ENCODE measurements around the gene EBF4. TPM values are rescaled to one million over a fixed set of nuclear protein-coding genes. Genes with fewer than 3 reads are reported as not detected.
"Not testable (repeated sequence)": the region's sequence is repeated elsewhere in the genome, so short reads cannot be mapped to it uniquely, and the experiment has no call there.

EBF4 gene
- total RNA-seq, 1 experiment from 2014 or later: not detected

DNA sequence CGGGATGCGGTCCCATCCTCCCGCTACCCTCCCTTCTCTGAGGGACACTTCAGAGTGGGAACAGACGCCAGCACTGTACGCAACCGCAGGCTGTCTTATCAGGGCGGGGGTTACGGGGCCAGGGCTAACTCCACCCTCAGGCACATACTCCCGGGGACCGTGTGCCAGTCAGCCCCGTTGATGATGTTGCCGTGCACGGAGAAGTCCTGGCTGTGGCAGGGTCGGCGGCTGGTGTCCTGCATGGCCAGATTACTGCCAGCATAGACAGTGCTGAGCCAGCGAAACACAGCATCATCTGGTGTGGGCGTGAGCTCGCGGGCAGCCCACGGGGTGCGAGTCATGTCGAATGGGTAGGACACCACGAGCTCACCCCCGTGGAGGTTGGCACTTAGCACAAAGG is 102.9 kb downstream of the EBF4 start:
- DNase-seq (ENCODE audit: low read depth): no peak

DNA sequence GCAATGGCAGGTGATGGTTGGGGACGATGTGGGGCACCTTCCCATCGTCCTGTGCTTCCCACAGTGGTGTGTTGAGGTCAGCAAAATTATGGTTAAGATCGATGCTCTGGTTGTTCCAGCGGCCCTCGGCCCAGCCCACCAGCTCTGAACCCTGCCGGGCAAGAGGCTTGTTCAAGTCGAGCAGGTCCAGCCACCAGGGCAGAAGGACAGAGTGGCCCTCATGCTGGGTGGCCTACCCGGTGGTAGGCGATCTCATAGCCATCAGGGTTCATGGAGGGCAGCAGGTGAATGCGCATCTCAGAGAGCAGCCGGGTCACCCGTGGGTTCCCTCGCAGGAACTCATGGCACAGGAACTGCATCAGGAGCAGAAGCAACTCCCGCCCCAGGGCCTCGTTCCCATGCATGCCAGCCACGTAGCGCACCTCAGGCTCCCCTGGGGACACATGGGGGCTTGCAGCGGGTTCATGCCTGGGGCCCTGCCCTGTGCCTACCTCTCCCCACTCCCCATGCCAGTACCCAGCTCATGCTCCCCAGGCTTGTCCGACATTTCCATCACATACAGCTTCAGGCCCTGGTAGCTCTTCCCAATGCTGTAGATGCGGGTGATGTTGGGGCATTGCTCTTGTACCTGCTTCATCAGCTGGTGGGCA is 103.6 kb downstream of the EBF4 start:
- DNase-seq (ENCODE audit: low read depth): no peak

DNA sequence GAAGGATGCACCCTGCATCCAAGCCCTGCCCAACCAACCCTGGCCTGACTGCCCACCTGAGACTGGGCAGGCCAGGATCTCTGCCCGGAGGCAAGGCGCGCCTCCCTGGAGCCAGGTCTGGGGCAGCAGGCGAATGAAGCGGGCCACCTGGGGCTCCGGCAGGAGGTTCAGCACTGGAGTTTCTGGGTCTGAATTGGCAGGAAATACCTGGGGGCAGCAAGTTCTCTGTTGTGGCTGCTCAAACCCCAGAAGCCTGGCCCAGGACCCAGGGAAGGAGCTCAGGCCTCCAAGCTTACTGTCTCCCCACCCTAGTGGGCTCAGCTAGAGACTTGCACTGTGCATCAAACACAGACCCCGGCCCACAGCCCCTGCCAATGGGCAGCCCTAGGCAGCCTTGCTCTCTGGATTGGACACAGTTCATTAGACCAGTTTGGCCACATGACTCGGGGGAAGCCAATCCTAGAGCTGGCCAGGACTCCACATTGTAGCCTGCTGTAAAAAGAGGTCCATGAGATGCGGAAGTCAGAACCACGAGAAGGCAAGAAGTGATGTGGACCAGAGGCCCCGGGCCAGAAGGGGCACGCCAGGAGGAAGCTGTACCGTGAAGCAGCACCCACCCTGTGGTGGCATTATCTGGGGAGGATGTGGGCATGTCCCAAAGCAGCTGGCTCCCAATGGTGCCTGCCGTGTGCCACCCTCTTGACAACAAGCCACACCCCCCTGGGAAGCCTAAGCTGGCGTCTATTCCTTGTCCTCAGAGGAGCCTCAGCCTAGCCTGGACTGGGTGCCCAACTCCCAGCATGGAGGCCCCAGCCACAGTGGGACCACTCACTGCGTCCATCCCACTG is 104.8 kb downstream of the EBF4 start:
- DNase-seq (ENCODE audit: low read depth): no peak

DNA sequence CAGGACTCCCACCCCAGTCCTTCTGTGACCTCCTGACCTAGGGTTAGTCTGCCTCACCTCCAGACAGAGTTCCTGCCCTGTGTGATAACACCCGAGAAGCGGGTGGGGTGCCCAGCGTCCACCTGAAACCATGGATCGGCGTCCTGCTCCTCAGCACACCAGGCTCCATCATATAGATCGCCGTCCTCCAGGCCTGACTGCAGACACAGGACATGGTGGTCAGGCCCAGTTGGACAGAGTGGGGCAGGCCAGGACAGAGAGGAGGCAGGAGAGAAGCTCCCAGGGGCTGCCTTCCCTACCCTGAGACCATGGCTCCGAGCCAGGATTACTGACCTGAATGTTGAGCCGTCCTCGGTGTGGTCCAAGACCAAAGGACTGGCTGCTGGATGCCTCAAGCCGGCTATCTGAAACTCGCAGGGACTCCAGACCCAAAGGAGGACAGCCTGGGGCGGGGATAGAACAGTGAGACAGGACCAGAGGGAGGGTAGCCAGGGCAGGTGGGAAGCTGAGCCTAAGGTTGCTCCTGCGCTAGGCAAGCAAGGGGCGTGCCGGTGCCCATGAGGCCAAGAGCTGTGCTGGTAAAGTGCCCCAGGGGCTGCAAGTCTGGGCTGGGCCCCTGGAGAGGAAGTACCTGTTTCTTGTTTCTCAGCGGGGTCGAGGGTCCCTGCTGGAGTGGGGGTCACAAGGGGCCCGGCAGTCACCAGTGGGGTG is 105.7 kb downstream of the EBF4 start:
- no peak for DNase-seq (ENCODE audit: low read depth)

DNA sequence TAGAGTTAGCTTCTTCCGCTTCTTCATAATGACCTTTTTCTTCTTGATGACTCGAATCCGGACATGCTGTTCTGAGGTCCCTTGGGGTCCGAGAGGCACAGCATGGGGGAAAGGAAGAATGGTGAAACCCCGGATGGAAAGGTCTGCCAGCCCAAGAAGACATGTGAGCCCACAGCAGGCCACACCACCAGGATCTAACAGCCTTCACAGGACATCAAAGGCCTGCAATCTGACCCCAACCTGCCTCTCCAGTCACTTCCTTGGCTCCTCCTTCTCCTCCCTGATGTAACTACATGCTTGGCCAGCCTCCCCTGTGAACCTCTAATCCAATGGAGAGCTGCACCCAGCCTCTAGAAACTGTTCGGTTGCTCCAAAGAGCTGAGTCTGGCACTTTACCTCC is 106.2 kb downstream of the EBF4 start:
- DNase-seq (ENCODE audit: low read depth): no peak

DNA sequence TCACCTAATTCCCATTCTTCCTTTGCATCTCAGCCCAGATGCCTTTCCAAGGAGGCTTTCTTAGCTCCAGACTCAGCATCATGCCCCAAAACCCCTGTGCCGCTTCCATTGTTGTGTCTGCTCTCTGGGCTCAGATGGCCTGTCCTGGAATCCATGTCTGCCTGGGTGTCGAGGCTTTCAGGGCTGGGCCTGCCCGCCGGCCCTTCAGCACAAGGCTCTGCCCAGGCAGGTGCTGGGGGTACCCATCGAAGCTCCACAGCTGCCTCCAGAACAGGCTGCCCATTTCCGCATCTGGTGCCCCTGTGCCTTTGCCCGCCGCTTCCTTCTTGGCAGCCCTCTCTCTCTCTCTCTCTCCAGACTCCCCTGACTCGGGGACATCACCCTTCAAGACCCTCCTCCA is 106.7 kb downstream of the EBF4 start:
- DNase-seq (ENCODE audit: low read depth): no peak

DNA sequence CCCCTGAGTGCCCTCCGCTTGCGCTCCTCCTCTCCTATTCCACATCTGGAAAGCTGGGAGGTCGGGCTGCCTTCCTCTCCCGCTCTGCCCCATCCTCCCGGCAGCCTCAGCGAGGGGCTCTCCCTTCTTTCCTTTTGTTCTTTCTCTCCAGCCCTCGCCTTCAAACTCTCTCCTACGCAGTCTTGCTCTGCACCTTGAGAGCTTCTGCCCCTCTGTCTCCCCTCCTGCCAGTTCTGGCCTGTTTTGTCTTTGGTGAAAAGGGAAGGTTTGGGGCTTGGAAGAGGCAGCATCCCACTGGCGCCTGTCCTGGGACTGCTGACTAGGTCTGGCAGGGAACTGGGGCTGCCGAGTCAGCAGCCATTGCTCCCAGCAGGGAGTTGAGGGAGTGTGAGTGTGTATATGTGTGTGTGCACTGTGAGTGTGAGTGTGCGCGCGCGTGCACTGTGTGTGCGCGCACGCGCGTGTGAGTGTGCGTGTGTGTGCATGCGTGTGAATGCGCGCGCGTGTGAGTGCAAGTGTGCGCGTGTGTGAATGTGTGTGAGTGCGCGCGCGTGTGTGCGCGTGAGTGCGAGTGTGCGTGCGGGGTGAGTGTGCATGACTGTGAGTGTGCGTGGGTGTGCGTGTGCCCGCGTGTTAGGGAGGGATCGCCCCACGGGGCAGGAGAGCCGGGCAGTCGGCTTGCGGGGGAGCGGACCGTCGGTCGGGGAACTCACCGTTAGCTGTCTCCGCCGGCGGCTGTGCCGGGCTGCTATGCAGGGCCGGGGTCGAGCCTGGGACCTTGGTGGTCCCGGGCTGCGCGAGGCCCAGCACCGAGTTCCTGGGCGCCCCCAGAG is 107.3 kb downstream of the EBF4 start:
- no peak for DNase-seq (ENCODE audit: low read depth)

DNA sequence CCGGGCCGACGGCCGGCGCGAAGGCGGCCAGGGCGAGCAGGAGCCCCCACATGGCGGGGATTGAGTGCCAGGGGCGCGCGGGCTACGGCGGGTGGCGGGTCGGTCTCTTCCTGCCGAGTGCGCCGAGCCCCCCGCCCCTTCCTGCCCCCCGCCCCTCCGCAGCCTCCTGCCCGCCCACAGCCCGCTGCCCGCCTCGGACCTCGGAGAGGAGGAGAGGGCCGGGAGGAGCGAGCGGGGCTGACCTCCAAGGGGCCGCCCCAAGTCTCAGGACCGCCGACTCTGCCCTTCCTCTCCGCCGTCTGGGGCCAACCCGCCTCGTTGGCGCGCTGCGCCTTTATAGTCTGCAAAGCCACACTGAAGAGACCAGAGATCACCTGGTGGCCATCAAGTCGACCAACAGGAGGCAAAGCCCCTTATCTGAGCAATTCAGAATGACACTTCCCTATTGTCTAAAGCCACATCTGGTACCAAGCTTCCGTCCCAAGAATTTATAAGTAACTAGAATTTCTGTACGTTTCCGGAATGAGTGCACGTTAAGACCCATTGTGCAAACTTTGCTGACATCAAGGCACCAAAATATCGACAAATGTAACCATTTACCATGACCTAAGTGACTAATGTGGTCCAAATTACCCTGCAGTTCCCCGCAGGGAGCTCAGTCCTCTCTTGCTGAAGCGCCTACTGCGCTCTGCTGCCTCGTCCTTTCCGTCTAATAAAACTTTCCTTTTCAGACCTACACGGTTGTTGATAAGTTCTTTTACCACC is 108.1 kb downstream of the EBF4 start, which contains the start of gene CPXM1:
CPXM1 (minus strand) TSS at position 107 of the 765 bp plus-strand sequence; CDS start at position 52, 55 bp downstream.
- DNase-seq (ENCODE audit: low read depth): no peak

DNA sequence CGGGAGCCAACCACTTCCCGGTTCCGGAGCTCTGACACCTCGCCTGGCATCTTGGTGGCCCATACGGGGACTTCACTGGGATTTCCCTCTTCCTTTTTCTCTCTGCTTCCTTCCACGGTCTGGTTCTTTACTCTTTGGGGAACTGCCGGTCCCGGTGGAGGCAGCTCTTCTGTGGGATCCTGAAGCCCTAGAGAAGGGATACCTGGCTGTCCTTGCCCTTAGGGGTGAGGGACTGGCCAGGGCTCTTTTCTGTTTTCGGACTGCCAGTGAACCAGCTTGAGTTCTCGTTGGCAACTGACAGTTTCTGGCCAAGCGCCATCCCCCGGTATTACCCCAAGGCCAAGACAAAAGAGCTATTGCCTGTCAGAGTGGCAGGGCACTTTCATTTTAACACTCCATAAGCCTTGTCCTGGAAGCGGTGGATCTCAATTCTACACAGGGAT is 108.7 kb downstream of the EBF4 start:
- DNase-seq (ENCODE audit: low read depth): peak; percentile 33

DNA sequence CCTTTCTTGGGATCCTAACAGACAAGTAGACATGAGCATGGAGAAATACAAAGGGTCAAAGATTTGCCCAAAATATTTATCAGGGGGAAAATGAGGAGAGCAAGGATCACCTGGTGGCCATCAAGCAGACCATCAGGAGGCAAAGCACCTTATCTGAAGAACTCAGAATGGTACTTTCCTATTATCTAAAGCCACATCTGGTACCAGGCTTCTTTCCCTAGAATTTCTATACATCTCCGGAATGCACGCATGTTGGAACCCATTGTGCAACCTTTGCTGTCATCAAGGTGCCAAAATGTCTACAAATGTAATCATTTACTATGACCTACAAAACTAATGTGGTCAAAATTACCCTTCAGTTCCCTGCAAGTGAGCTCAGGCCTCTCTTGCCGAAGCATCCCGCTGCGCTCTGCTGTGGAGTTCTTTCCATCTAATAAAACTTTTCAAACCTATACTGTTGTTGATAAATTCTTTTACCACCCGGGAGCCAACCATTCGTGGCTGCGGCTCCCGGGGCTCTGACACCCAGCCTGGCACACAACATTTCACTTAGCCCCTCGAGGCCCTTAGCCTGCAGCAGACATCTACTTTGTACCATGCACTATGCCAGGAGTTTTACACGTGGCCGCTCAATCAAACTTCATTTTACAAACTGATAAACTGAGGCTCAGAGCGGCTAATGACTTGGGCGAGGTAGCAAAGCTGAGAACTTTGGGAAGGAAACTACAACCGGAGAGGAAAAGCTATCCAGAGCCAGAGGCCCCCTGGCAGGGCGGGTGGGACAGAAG is 111.7 kb downstream of the EBF4 start:
- no peak for DNase-seq (ENCODE audit: low read depth)

DNA sequence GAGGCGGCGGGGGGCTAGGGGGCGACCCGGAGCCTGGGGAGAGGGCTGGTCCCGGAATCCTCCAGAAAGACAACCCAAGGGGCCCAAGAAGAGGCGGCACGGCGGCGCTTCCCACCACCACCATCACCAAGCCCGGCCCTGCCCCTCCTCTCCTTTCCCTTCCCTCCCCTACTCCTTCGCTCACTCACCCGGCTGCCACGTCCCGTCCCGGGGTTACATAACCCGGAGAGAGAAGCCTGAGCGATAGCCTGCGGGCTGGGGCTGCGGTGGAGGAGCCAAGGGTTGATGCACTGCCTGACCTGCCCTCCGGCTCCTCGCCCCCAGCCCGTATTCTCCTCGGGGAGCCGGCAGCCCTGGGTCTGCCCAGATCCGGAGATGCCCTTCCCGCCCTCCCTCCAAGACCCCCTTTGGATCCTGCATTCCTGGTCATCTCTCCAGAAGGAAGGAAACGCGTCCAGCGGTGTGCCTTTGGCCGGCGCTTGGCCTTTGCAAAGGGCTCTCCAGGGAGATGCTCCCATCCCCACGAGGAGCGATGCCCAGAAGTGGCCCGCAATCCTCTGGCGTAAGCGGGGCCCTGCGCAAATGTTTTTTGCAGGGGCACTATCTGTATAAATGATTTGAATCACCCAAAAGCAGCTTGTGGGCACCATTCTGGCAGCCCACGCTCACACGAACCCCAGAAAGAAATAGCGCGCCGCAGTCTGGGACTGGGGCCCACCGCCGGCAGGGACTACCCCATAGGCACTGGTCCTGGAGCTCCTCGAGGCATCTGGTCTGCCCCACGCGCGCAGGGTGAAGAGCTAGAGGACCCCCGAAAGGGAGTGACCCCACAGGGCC is 112.5 kb downstream of the EBF4 start:
- DNase-seq (ENCODE audit: low read depth): no peak

DNA sequence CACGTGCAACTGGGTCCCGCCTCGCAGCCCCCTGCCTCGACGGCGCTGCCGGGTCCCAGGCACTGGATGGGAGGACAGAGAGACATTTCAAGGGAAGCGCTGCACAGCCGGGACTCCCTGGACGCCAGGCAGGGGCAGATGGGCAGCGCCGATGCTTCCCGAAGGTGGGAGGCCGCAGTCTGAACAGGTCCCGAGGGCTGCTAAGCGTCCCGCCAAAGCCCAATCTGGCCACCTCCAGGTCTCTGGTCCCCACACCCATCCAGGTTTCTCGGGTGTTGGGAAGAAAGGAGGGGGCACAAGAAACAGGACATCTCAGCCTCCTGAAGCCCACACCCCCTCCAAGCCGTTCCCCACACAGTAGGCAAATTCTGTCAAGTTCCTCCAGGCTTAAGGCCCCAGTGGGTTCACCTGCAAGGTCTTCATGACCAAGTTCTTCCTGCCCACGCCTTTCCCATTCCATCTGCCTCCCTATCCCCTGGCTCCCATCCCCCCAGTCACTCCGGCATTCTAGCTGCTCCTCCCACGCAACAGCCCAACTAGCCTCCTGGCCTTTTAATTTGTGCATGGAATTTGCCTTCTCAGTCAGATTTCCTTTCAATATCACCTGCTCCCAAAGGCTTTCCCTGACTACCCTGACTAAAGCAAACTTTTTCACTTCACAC is 113.2 kb downstream of the EBF4 start:
- no peak for DNase-seq (ENCODE audit: low read depth)

DNA sequence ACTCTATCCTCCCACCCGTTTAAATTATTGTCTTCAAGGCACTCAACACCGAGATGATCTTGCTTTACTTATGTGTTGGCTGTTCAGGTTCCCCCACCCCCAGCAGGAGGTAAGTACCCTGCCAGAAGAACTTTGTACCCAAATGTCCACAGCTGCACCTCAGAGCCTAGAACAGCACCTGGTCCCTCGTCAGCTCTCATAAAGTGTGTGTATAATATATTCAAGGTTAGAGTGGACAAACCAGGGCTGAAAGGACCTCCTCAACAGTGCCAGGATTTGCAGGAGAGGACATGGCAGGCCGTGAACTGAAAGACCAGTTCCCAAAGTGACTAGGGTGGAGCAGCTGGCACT is 113.7 kb downstream of the EBF4 start:
- no peak for DNase-seq (ENCODE audit: low read depth)

DNA sequence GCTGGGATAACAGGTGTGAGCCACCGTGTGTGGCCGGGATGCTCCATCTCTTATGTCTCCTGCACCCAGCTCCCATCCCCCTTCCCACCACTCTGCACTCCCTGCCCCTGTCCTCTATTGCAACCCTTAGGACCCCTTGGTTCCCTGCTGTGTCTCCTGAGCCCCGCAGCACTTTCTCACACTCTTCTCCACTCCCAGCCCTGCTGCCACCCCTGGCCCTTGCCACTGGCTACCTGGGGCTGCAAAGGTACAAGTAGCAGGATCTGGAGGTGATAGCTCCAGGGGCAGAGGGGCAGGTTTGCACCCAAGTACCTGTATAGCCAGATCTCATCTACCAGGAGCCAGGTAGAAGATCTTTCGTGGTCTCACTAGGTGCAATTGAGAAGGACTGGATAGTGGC is 114.4 kb downstream of the EBF4 start:
- no peak for DNase-seq (ENCODE audit: low read depth)

DNA sequence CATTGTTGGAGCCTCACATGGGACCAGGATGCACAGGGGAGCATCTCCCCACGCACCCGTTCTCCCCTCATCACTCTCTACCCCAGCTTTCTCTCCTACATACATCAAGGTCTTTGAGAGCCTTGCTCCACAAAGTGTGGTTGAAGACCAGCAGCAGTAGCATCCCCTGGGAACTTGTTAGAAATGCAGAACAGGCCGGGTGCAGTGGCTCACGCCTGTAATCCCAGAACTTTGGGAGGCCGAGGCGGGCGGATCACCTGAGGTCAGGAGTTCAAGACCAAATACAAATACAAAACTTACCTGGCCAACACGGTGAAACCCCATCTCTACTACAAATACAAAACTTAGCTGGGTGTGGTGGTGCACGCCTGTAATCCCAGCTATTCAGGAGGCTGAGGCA is 115.3 kb downstream of the EBF4 start:
- not testable (repeated sequence) for DNase-seq (ENCODE audit: low read depth)

DNA sequence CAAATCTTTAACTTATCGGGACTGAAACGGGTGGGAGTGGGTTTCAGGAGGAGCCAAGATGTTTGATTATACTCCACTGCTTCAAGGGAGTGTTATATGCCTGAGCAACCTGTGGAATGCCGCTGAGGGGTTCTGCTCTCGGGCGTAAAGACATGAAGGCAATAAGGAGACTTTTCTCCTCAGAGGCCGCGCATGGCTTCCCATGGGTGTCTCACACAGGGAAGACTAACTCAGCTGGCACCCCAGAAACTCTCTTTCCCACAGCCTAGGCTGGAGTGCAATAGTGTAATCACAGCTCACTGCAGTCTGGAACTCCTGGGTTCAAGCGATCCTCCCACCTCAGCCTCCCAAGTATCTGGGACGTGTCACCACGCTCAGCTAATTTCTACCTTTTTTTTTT is 117.1 kb downstream of the EBF4 start:
- DNase-seq (ENCODE audit: low read depth): no peak
